Glutamatergic neuron (in vitro differentiated cells): Measurements from ENCODE around the gene LBX2. TPM values are rescaled to one million over a fixed set of nuclear protein-coding genes. Genes with fewer than 3 reads are reported as not detected.

Experiments used
- DNase-seq: peaks from one replicate; pipeline ENCODE4 v3.0.0; 2022
- H3K27ac Mint-ChIP-seq: one replicate; pipeline ENCODE4 v1.8.0; 2020; ENCODE audit warnings: mild to moderate bottlenecking, mixed read lengths, inconsistent platforms; ENCODE audit not compliant: unreplicated experiment
- H3K27me3 Mint-ChIP-seq: one replicate; pipeline ENCODE4 v1.8.0; 2020; ENCODE audit warnings: mild to moderate bottlenecking, moderate library complexity, mixed read lengths, inconsistent platforms; ENCODE audit not compliant: unreplicated experiment
- H3K36me3 Mint-ChIP-seq: one replicate; pipeline ENCODE4 v1.8.0; 2020; ENCODE audit warnings: mild to moderate bottlenecking, mixed read lengths, inconsistent platforms; ENCODE audit not compliant: unreplicated experiment
- H3K4me1 Mint-ChIP-seq: one replicate; pipeline ENCODE4 v1.8.0; 2020; ENCODE audit warnings: mild to moderate bottlenecking, low read depth, mixed read lengths, inconsistent platforms; ENCODE audit not compliant: unreplicated experiment
- H3K4me3 Mint-ChIP-seq: one replicate; pipeline ENCODE4 v1.8.0; 2020; ENCODE audit warnings: mild to moderate bottlenecking, mixed read lengths, inconsistent platforms; ENCODE audit not compliant: unreplicated experiment
- H3K9me3 Mint-ChIP-seq: one replicate; pipeline ENCODE4 v1.8.0; 2020; ENCODE audit warnings: mild to moderate bottlenecking, moderate library complexity, mixed read lengths, inconsistent platforms; ENCODE audit not compliant: unreplicated experiment
- total RNA-seq: library from RNA; stranded (reverse); fragmentation: NEBNext Ultra II Directional; extraction: Animal tissue kit (Norgen Biotek cat#: 25700); gene quantifications from one replicate; pipeline ENCODE4 v1.2.1, GENCODE V29; 2021; ENCODE audit not compliant: unreplicated experiment
- TF ChIP-seq, protein P1 (sequence below): fragments of 200-600 bp; sonication (generic); IDR thresholded peaks from one replicate; pipeline ENCODE4 v1.5.0; 2021; ENCODE audit not compliant: partially characterized antibody, unreplicated experiment

The LBX2 gene
- total RNA-seq, 1 donor from 2014 or later = 0.96 TPM

- Mint-ChIP-seq H3K36me3 (peaks cover 5% of the 10 kb centered on the region), H3K27me3 (peaks cover 7% of the 10 kb centered on the region), H3K27ac (no peak overlapping the region), H3K9me3 (peaks cover 14% of the 10 kb centered on the region), H3K4me3 (no peak overlapping the region), H3K4me1 (peaks cover 20% of the 10 kb centered on the region)
- no peak for DNase-seq
- TF ChIP-seq, protein P1, sequence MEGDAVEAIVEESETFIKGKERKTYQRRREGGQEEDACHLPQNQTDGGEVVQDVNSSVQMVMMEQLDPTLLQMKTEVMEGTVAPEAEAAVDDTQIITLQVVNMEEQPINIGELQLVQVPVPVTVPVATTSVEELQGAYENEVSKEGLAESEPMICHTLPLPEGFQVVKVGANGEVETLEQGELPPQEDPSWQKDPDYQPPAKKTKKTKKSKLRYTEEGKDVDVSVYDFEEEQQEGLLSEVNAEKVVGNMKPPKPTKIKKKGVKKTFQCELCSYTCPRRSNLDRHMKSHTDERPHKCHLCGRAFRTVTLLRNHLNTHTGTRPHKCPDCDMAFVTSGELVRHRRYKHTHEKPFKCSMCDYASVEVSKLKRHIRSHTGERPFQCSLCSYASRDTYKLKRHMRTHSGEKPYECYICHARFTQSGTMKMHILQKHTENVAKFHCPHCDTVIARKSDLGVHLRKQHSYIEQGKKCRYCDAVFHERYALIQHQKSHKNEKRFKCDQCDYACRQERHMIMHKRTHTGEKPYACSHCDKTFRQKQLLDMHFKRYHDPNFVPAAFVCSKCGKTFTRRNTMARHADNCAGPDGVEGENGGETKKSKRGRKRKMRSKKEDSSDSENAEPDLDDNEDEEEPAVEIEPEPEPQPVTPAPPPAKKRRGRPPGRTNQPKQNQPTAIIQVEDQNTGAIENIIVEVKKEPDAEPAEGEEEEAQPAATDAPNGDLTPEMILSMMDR = no peak
These were observed 36.1 kb upstream of the LBX2 start for GRCh38 chr2:74535440-74535965.

DNA sequence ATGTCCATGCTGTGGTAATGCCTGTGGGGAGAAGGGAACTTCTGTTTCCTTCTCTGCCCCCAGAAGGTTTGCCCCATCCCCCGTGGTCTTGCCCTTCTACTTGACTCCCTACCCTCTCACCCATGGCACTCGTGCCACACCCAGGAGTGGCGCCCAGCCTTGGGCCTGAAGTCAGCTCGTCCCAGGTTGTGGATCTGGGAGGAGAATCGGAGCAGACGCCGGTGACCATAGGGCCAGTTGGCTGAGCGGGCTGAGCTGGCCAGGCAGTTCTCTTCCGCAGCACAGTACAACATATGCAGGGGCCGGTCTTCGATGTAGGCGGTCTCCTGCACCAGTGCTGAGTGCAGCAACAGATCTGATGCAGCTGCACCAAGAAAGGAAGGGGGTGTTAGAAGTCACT lies 35.0 kb upstream of the LBX2 start:
- peaks cover 14% of the 10 kb centered on the region for H3K9me3 Mint-ChIP-seq
- TF ChIP-seq, protein P1 = no peak
- DNase-seq = no peak
- peaks cover 5% of the 10 kb centered on the region for H3K36me3 Mint-ChIP-seq
- peaks cover 20% of the 10 kb centered on the region for H3K4me1 Mint-ChIP-seq
- no peak overlapping the region for H3K27ac Mint-ChIP-seq
- H3K4me3 Mint-ChIP-seq = no peak overlapping the region
- peaks cover 7% of the 10 kb centered on the region for H3K27me3 Mint-ChIP-seq

GRCh38 chr2:74533464-74533863 lies 34.1 kb upstream of the LBX2 start:
- no peak overlapping the region for H3K4me3 Mint-ChIP-seq
- peaks cover 20% of the 10 kb centered on the region for H3K4me1 Mint-ChIP-seq
- TF ChIP-seq, protein P1 = no peak
- H3K27me3 Mint-ChIP-seq = peaks cover 5% of the 10 kb centered on the region
- no peak overlapping the region for H3K27ac Mint-ChIP-seq
- H3K9me3 Mint-ChIP-seq = peaks cover 17% of the 10 kb centered on the region
- no peaks in the 10 kb centered on the region for H3K36me3 Mint-ChIP-seq
- no peak for DNase-seq

DNA sequence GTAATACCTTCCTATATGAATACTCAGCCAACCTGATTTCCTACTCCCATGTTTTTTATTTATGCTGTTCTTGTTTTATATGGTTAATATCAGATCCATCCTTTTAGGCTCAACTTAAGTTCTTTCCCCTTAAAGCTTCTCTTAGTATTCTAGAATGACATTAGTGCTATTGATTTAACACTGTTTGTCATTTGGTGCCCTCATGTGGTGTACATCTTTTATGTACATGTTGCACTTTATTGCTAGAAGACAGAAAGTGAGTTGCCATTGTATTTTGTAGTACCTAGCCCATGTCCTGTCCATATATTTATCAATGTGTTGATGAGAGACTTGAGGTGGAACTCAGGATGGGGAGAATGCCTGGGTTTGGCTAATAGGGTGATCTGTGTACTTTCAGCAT lies 32.8 kb upstream of the LBX2 start:
- TF ChIP-seq, protein P1 = no peak
- no peak for DNase-seq
- Mint-ChIP-seq H3K9me3 (peaks cover 23% of the 10 kb centered on the region), H3K4me1 (peaks cover 20% of the 10 kb centered on the region), H3K4me3 (peak overlapping the region; percentile 79), H3K36me3 (no peaks in the 10 kb centered on the region), H3K27me3 (peaks cover 8% of the 10 kb centered on the region), H3K27ac (peak overlapping the region; percentile 44)

DNA sequence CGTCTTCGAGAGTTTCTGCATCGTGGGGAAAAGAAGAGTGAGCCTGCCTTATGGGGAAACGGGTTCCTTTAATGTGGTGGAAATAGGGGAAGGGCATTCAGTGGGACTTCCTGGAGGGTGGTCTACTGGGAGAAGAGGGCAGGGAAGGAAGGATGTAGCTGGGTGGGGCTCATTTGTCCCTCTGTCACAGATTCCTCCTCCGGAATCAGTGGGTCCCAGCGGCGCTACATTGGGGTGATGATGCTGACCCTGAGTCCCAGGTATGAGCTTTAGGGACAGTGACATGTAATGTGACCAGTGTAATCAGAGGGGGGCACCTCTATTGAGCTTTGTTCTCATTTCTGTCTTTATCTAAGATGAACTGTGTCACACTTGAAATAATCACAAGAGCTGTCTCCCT lies 32.3 kb upstream of the LBX2 start:
- Mint-ChIP-seq H3K4me1 (peaks cover 20% of the 10 kb centered on the region), H3K27me3 (peaks cover 10% of the 10 kb centered on the region), H3K9me3 (peaks cover 25% of the 10 kb centered on the region), H3K27ac (peak overlapping the region; percentile 44), H3K4me3 (peak overlapping the region; percentile 79), H3K36me3 (peaks cover 3% of the 10 kb centered on the region)
- TF ChIP-seq, protein P1 = no peak
- no peak for DNase-seq
